ENCODE measurements around the gene SPANXC.
"Not testable (repeated sequence)": the region's sequence is repeated elsewhere in the genome, so short reads cannot be mapped to it uniquely, and the experiment has no call there.

The SPANXC gene

GRCh38 chrX:141242417-141242816 is at the start of gene SPANXC:
Gene SPANXC, minus strand, starts transcription at chrX:141242517. Its CDS starts 60 bp downstream, at chrX:141242457.
- DNase-seq (ENCODE audit: low read depth) = not testable (repeated sequence)

- no peak for DNase-seq (ENCODE audit: low read depth)
Measured at GRCh38 chrX:141279476-141279875, 37.2 kb upstream of the SPANXC start.

- DNase-seq (ENCODE audit: low read depth) = no peak
Measured at GRCh38 chrX:141278306-141278705, 36.0 kb upstream of the SPANXC start.

GRCh38 chrX:141258080-141258479 is 15.8 kb upstream of the SPANXC start:
- no peak for DNase-seq (ENCODE audit: low read depth)

GRCh38 chrX:141221611-141222010 is 20.7 kb downstream of the SPANXC start:
- DNase-seq (ENCODE audit: low read depth) = no peak

- peak; percentile 43 for DNase-seq (ENCODE audit: low read depth)
Measured at GRCh38 chrX:141220342-141221008, 21.8 kb downstream of the SPANXC start.

GRCh38 chrX:141214196-141214595 is 28.1 kb downstream of the SPANXC start:
- DNase-seq (ENCODE audit: low read depth) = no peak

GRCh38 chrX:141201962-141202361 is 40.4 kb downstream of the SPANXC start:
- DNase-seq (ENCODE audit: low read depth) = no peak
